GM19023 (cell line): Measurements from ENCODE around the gene GPBAR1.
"Not testable (repeated sequence)": the region's sequence is repeated elsewhere in the genome, so short reads cannot be mapped to it uniquely, and the experiment has no call there.

ENCODE experiments used
- ATAC-seq: cut with Tn5 transposase; IDR thresholded peaks from one replicate; pipeline ENCODE4 v1.9.1; 2021; ENCODE audit warnings: mild to moderate bottlenecking, moderate library complexity; ENCODE audit not compliant: unreplicated experiment

GPBAR1 gene

DNA sequence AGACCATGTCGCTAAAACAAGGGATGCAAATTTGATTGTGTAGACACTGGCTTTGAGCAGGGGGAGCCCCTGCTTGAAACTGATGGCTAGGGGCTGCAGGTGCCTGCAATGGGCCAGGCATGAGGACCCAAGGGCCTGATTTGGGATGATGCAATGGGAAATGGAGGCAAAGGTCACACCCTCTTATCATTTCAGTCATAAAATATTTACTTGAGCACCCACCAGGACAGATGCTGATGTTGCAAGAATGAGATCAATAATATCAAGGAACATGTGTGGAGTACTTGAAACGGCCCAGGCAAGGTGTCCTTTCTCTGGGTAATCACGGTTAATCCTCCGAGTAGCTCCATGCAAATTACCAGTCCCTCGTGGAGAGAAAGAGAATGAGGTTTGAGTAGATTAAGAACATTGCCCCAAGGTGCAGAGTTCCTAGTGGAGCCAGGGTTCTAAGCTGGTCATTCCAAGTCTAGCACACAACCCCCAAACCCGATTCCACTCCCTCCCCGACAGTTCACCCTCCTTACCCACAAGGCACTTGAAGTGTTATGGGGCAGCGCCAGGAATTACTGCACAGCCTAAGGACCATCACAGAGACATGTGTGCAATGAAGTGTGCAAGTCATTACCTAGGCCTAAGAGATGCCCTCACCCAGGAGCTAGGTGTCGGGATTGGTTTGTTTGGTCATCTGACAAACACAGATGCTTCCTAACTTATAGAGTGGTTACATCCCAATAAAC lies 45.5 kb downstream of the GPBAR1 start:
- ATAC-seq: no peak

DNA sequence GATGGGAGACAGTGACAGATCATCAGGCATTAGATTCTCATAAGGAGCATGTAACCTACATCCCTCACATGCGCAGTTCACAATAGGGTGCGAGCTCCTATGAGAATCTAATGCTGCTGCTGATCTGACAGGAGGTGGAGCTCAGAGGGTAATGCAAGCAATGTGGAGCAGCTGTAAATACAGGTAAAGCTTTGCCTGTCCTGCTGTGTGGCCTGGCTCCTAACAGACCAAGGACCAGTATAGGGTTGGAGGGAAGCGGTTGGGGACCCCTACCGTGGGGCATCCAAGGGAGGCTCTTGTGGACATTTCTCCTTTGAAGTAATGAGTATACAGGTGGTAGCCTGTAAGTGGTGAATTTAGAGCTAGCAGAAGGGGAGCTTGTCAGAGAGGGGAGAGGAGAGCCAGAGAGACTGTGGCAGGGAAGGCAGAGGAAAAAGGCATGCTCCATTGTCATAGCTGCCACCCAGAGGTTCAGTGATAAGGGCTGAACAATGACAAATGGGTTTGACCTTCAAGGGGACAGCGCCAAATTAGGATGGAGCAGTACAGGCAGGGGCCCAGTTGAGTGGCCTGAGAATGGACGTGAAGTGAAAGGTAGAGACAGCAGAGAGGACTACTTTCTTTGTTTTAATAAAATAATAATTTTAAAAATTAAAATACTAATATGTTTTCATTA lies 46.7 kb downstream of the GPBAR1 start:
- ATAC-seq: no peak

GRCh38 chr2:218310853-218311540 lies 50.2 kb downstream of the GPBAR1 start:
- ATAC-seq: no peak

GRCh38 chr2:218311541-218312266 lies 50.9 kb downstream of the GPBAR1 start:
- ATAC-seq: not testable (repeated sequence)

GRCh38 chr2:218312267-218312756 lies 51.5 kb downstream of the GPBAR1 start:
- ATAC-seq: no peak

DNA sequence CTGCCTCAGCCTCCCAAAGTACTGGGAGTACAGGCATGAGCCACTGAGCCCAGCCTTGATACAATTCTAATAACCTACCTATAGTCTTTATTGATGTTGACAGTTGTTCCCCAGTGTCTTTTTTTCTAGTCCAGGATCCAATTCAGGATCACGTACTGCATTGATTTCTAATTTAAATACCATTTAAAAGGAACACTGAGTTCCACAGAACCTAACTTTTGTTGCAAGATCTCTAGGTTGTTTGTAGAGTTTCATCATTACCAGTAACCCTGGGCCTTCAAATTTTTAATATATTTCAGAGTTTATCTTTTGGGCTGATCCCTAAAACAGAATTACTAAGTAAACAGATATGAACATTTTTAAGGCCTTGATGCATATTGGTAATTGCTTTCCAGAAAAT lies 52.5 kb downstream of the GPBAR1 start:
- ATAC-seq: no peak
